Measurements from ENCODE around the gene BSG. TPM values are rescaled to one million over a fixed set of nuclear protein-coding genes. Genes with fewer than 3 reads are reported as not detected.
"Not testable (repeated sequence)": the region's sequence is repeated elsewhere in the genome, so short reads cannot be mapped to it uniquely, and the experiment has no call there.

BSG gene
- total RNA-seq, 1 donor from 2014 or later, result 464 TPM

- no peak for TF ChIP-seq CTCF (IDR thresholded peaks at IDR 0.05; ENCODE audit: unreplicated experiment)
- Mint-ChIP-seq H3K4me1 (ENCODE audit: low read depth) (no peaks in the 10 kb centered on the region), H3K27me3 (peaks cover 8% of the 10 kb centered on the region), H3K9me3 (ENCODE audit: low read depth) (peaks cover 4% of the 10 kb centered on the region), H3K4me3 (ENCODE audit: low read depth) (no peak overlapping the region), H3K36me3 (ENCODE audit: insufficient read depth) (no peaks in the 10 kb centered on the region), H3K27ac (no peak overlapping the region)
- DNase-seq (ENCODE audit: low spot score, unreplicated experiment), result no peak
These were observed 32.0 kb downstream of the BSG start for GRCh38 chr19:604355-604754.

GRCh38 chr19:605061-605971 is 32.9 kb downstream of the BSG start:
- H3K4me3 Mint-ChIP-seq (ENCODE audit: low read depth); H3K4me1 Mint-ChIP-seq (ENCODE audit: low read depth); DNase-seq (ENCODE audit: low spot score, unreplicated experiment); H3K36me3 Mint-ChIP-seq (ENCODE audit: insufficient read depth); H3K9me3 Mint-ChIP-seq (ENCODE audit: low read depth); H3K27me3 Mint-ChIP-seq; H3K27ac Mint-ChIP-seq: not testable (repeated sequence)

GRCh38 chr19:607301-608154 is 35.1 kb downstream of the BSG start:
- no peak for TF ChIP-seq CTCF (IDR thresholded peaks at IDR 0.05; ENCODE audit: unreplicated experiment)
- Mint-ChIP-seq H3K27ac (no peak overlapping the region), H3K4me1 (ENCODE audit: low read depth) (no peaks in the 10 kb centered on the region), H3K9me3 (ENCODE audit: low read depth) (no peaks in the 10 kb centered on the region), H3K27me3 (peaks cover 1% of the 10 kb centered on the region), H3K4me3 (ENCODE audit: low read depth) (no peak overlapping the region), H3K36me3 (ENCODE audit: insufficient read depth) (no peaks in the 10 kb centered on the region)
- DNase-seq (ENCODE audit: low spot score, unreplicated experiment), result no peak

GRCh38 chr19:608155-609003 is 36.0 kb downstream of the BSG start:
- Mint-ChIP-seq H3K4me3 (ENCODE audit: low read depth) (no peak overlapping the region), H3K36me3 (ENCODE audit: insufficient read depth) (no peaks in the 10 kb centered on the region), H3K9me3 (ENCODE audit: low read depth) (no peaks in the 10 kb centered on the region), H3K27me3 (no peaks in the 10 kb centered on the region), H3K27ac (no peak overlapping the region), H3K4me1 (ENCODE audit: low read depth) (no peaks in the 10 kb centered on the region)
- no peak for TF ChIP-seq CTCF (IDR thresholded peaks at IDR 0.05; ENCODE audit: unreplicated experiment)
- DNase-seq (ENCODE audit: low spot score, unreplicated experiment), result no peak

GRCh38 chr19:609004-609346 is 36.6 kb downstream of the BSG start:
- Mint-ChIP-seq H3K9me3 (ENCODE audit: low read depth) (no peaks in the 10 kb centered on the region), H3K4me1 (ENCODE audit: low read depth) (no peaks in the 10 kb centered on the region), H3K4me3 (ENCODE audit: low read depth) (no peak overlapping the region), H3K36me3 (ENCODE audit: insufficient read depth) (no peaks in the 10 kb centered on the region), H3K27me3 (no peaks in the 10 kb centered on the region), H3K27ac (no peak overlapping the region)
- no peak for DNase-seq (ENCODE audit: low spot score, unreplicated experiment)
- no peak for TF ChIP-seq CTCF (IDR thresholded peaks at IDR 0.05; ENCODE audit: unreplicated experiment)

Data from progenitor cell of endocrine pancreas (in vitro differentiated cells).